ENCODE measurements around the gene STX5. TPM values are rescaled to one million over a fixed set of nuclear protein-coding genes. Genes with fewer than 3 reads are reported as not detected.

The STX5 gene
- total and polyA plus RNA-seq, 9 of the 15 experiments (the other 6 are each of a cell fraction or from before 2014, with no cell fraction given) = 2.8 to 28.6 (median 23.7) TPM

- ATAC-seq (no peak), FAIRE-seq (no peak), DNase-seq (ENCODE audit: extremely low read depth in 1 of 4, low spot score in 3 of 4) (no peak)
- Histone ChIP-seq H3K9ac (ENCODE audit: insufficient read depth in 1 of 2, low read depth in 2 of 2, low read length in 2 of 2) (no peak overlapping the region; a peak in 1 of 4 replicates), H3K4me3 (no peak overlapping the region), H3K9me1 (ENCODE audit: control insufficient read depth, insufficient read depth, low read length) (no peaks in the 10 kb centered on the region), H3K9me3 (replicated peaks; ENCODE audit: control insufficient read depth, insufficient read depth, low read depth, low read length) (no peaks in the 10 kb centered on the region), H3K36me3 (ENCODE audit: control insufficient read depth, insufficient read depth, low read length) (peaks cover 2% of the 10 kb centered on the region; the same call in 2 of the 3 replicates), H3K4me1 (replicated peaks in 1 of 2; ENCODE audit: control insufficient read depth in 2 of 2, insufficient read depth in 2 of 2, low read length in 2 of 2) (peaks cover 8 to 11% of the 10 kb centered on the region in 2 experiments; a peak in 4 of 5 replicates), H3K4me2 (ENCODE audit: insufficient read depth, low read length) (no peak overlapping the region), H2AFZ (ENCODE audit: low read depth, low read length) (no peak overlapping the region), H3K27me3 (ENCODE audit: control insufficient read depth in 2 of 2, insufficient read depth in 2 of 2, low read length in 2 of 2) (no peaks in the 10 kb centered on the region), H3K27ac (ENCODE audit: extremely low read depth, low read depth, low read length) (no peak overlapping the region), H4K20me1 (replicated peaks; ENCODE audit: control insufficient read depth, insufficient read depth, low read length) (no peaks in the 10 kb centered on the region), H3K79me2 (ENCODE audit: control insufficient read depth, insufficient read depth, low read length) (peaks cover 4% of the 10 kb centered on the region; the same call in 1 of the 3 replicates)
- WGBS (ENCODE audit: insufficient coverage, low coverage, missing lambda C conversion rate) = 22% methylated on average over 1 of the region's 1 CpG
- TF ChIP-seq USF2 (CRISPR knock-in tag; IDR thresholded peaks at IDR 0.05) (no peak), NFIX (CRISPR knock-in tag; IDR thresholded peaks at IDR 0.05; ENCODE audit: low read depth) (peak; percentile 57; the same call in 1 of the 2 replicates), NR4A1 (CRISPR knock-in tag; IDR thresholded peaks at IDR 0.05) (no peak), NR4A1 (tag; IDR thresholded peaks at IDR 0.05) (no peak), SP2 (IDR thresholded peaks at IDR 0.05; ENCODE audit: extremely low read depth, low read depth, low read length, poor library complexity, severe bottlenecking) (no peak), RBFOX2 (IDR thresholded peaks at IDR 0.05; ENCODE audit: low read depth, low read length) (no peak), NFIC (IDR thresholded peaks at IDR 0.05) (peak; percentile 89), SMARCA4 (IDR thresholded peaks at IDR 0.05) (no peak)
- no TSS peak for BruUV-seq (replicated peaks)
- POLR2A ChIA-PET = interaction anchor here (0.6 to 2.3 kb wide), 6 partner anchors 21 to 165 kb away, joined by 3 to 15 read pairs (median 5); partner anchors contain the start of genes C11orf98, CSKMT and STX5
- in situ Hi-C loops (cut with MboI) = no loop called here
- intact Hi-C loops (cut with micrococcal nuclease) = no loop called here
- CTCF ChIA-PET (ENCODE audit: low intra/inter-chr PET ratio) = no interaction called here
These were observed 21.1 kb downstream of the STX5 start for GRCh38 chr11:62810748-62811147.

Data from K562 (cell line).